Measurements from ENCODE around the gene PTPN14.

Gene PTPN14

DNA sequence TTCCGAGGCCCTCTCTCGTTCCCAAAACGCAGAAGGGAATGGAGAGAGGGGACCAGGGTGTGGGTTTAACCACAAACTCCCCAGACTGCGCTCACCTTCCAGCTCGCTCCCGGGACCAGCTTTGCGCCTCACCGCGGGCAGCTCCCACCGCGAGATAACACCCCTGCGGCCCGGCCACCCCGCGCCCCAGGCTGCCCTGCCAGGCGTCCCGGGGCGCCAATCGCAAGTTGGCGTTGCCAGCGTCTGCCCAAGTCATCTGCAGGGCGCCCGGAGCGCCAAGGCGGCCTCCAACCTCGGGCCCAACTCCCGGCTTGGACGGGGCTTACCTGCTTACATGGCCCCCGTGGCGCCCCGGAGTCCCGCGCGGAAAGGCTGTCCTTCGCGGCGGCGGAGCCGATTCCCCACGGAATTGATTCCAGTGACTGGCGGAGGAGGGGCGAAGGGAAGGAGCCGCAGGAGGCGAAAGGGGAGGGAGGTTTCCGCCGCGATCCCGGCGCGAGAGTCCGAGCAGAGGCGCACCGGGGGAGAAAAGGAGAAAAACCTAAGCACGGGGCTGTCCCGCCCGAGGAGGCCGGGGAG, 456 bp downstream of the PTPN14 start (continued):
- TF ChIP-seq, protein P1, sequence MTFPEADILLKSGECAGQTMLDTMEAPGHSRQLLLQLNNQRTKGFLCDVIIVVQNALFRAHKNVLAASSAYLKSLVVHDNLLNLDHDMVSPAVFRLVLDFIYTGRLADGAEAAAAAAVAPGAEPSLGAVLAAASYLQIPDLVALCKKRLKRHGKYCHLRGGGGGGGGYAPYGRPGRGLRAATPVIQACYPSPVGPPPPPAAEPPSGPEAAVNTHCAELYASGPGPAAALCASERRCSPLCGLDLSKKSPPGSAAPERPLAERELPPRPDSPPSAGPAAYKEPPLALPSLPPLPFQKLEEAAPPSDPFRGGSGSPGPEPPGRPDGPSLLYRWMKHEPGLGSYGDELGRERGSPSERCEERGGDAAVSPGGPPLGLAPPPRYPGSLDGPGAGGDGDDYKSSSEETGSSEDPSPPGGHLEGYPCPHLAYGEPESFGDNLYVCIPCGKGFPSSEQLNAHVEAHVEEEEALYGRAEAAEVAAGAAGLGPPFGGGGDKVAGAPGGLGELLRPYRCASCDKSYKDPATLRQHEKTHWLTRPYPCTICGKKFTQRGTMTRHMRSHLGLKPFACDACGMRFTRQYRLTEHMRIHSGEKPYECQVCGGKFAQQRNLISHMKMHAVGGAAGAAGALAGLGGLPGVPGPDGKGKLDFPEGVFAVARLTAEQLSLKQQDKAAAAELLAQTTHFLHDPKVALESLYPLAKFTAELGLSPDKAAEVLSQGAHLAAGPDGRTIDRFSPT (tag by site-specific recombination; IDR thresholded peaks at IDR 0.05) = peak; percentile 82; the same call in 1 of the 2 replicates
- no peak for TF ChIP-seq TCF7L2 (IDR thresholded peaks at IDR 0.05; ENCODE audit: borderline replicate concordance, low read depth, low read length)
- TF ChIP-seq ZNF600 (tag by site-specific recombination; IDR thresholded peaks at IDR 0.05) = no peak; the same call in 1 of the 2 replicates
- TF ChIP-seq, protein P2, sequence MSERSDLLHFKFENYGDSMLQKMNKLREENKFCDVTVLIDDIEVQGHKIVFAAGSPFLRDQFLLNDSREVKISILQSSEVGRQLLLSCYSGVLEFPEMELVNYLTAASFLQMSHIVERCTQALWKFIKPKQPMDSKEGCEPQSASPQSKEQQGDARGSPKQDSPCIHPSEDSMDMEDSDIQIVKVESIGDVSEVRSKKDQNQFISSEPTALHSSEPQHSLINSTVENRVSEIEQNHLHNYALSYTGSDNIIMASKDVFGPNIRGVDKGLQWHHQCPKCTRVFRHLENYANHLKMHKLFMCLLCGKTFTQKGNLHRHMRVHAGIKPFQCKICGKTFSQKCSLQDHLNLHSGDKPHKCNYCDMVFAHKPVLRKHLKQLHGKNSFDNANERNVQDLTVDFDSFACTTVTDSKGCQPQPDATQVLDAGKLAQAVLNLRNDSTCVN (tag by site-specific recombination; optimal IDR thresholded peaks at IDR 0.05) = peak; percentile 73
- peak; percentile 72 for TF ChIP-seq GLIS2 (tag by site-specific recombination; IDR thresholded peaks at IDR 0.05)
- TF ChIP-seq ZBTB20 (tag by site-specific recombination; IDR thresholded peaks at IDR 0.05) = peak; percentile 95
- TF ChIP-seq ZNF776 (tag by site-specific recombination; IDR thresholded peaks at IDR 0.05; ENCODE audit: borderline replicate concordance) = no peak
- TF ChIP-seq ZNF747 (tag by site-specific recombination; IDR thresholded peaks at IDR 0.05) = no peak
- peak; percentile 84 for TF ChIP-seq ZBTB17 (tag by site-specific recombination; IDR thresholded peaks at IDR 0.05)
- no peak for TF ChIP-seq ZNF626 (tag by site-specific recombination; IDR thresholded peaks at IDR 0.05)
- TF ChIP-seq ZIC2 (tag by site-specific recombination; IDR thresholded peaks at IDR 0.05) = peak; percentile 96
- TF ChIP-seq, protein P3, sequence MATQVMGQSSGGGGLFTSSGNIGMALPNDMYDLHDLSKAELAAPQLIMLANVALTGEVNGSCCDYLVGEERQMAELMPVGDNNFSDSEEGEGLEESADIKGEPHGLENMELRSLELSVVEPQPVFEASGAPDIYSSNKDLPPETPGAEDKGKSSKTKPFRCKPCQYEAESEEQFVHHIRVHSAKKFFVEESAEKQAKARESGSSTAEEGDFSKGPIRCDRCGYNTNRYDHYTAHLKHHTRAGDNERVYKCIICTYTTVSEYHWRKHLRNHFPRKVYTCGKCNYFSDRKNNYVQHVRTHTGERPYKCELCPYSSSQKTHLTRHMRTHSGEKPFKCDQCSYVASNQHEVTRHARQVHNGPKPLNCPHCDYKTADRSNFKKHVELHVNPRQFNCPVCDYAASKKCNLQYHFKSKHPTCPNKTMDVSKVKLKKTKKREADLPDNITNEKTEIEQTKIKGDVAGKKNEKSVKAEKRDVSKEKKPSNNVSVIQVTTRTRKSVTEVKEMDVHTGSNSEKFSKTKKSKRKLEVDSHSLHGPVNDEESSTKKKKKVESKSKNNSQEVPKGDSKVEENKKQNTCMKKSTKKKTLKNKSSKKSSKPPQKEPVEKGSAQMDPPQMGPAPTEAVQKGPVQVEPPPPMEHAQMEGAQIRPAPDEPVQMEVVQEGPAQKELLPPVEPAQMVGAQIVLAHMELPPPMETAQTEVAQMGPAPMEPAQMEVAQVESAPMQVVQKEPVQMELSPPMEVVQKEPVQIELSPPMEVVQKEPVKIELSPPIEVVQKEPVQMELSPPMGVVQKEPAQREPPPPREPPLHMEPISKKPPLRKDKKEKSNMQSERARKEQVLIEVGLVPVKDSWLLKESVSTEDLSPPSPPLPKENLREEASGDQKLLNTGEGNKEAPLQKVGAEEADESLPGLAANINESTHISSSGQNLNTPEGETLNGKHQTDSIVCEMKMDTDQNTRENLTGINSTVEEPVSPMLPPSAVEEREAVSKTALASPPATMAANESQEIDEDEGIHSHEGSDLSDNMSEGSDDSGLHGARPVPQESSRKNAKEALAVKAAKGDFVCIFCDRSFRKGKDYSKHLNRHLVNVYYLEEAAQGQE (tag by site-specific recombination; IDR thresholded peaks at IDR 0.05) = peak; percentile 26; the same call in 1 of the 2 replicates
- no peak for TF ChIP-seq ZNF354C (tag by site-specific recombination; IDR thresholded peaks at IDR 0.05; ENCODE audit: borderline replicate concordance, low read depth)
- TF ChIP-seq RBAK (tag by site-specific recombination; IDR thresholded peaks at IDR 0.05) = no peak

DNA sequence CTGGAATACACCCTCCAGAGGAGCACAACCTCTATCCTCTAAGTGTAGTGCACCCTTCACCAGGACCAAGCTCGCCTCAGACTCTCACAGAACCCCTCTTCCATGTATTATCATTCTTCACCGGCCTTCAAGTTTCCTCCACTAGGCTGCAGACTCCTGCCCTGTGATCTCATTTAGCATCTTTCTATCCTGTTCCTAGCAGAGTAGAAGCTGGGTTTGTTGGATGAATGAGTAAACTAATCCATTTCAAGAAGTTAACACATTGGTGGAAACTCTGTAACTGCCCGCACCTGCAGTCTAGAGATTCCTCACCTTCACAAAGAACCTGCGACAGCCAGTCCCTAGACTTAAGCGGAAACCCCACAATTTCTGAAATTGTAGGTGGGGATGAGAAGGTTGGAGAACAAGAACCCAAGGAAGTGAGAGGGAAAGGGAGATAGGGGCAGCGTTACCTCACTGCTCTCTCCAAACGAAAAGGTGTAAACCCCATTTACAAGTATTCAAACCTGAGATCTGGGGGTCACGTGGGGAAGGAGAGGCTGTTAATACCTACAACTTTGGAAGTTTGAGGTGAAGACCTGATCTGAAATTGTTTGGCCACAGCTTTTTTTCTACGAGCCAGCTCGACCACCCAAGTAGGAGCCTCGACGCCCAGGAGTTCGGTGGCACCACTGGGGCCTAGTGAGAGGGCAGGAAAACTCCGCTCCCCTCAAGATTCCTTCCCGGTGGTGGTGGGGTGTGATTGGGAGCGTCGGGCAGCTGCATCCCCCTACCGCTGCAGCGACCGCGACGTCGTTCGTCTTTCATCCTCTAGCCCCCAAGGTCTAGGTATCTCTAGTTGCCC, 1.2 kb downstream of the PTPN14 start:
- POLR2A ChIA-PET = interaction anchor here (0.9 to 1.9 kb wide), 5 partner anchors 10 to 154 kb away, joined by 3 to 6 read pairs (median 5); no protein-coding TSS in a partner anchor
- peak overlapping the region; percentile 94 for H3K27ac ChIP-seq (ENCODE audit: extremely low read depth, low read depth, low read length)
- no peaks in the 10 kb centered on the region for H3K9me3 ChIP-seq (ENCODE audit: control insufficient read depth, insufficient read depth, low read depth, low read length)
- H3K36me3 ChIP-seq (ENCODE audit: control insufficient read depth in 2 of 2, insufficient read depth in 1 of 2, low read length in 2 of 2) = no peaks in the 10 kb centered on the region
- CTCF ChIA-PET = interaction anchor here (0.6 to 2.9 kb wide), 9 partner anchors 9 to 225 kb away, joined by 3 to 8 read pairs (median 3); no protein-coding TSS in a partner anchor
- H3K4me1 ChIP-seq (ENCODE audit: control insufficient read depth, insufficient read depth, low read length) = peaks cover 10% of the 10 kb centered on the region
- peak overlapping the region; percentile 94 for H3K4me3 ChIP-seq (ENCODE audit: low read depth, low read length)
- TF ChIP-seq, protein P4, sequence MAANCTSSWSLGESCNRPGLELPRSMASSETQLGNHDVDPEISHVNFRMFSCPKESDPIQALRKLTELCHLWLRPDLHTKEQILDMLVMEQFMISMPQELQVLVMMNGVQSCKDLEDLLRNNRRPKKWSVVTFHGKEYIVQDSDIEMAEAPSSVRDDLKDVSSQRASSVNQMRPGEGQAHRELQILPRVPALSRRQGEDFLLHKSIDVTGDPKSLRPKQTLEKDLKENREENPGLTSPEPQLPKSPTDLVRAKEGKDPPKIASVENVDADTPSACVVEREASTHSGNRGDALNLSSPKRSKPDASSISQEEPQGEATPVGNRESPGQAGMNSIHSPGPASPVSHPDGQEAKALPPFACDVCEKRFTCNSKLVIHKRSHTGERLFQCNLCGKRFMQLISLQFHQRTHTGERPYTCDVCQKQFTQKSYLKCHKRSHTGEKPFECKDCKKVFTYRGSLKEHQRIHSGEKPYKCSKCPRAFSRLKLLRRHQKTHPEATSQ (tag by site-specific recombination; IDR thresholded peaks at IDR 0.05) = no peak
- TF ChIP-seq, protein P5, sequence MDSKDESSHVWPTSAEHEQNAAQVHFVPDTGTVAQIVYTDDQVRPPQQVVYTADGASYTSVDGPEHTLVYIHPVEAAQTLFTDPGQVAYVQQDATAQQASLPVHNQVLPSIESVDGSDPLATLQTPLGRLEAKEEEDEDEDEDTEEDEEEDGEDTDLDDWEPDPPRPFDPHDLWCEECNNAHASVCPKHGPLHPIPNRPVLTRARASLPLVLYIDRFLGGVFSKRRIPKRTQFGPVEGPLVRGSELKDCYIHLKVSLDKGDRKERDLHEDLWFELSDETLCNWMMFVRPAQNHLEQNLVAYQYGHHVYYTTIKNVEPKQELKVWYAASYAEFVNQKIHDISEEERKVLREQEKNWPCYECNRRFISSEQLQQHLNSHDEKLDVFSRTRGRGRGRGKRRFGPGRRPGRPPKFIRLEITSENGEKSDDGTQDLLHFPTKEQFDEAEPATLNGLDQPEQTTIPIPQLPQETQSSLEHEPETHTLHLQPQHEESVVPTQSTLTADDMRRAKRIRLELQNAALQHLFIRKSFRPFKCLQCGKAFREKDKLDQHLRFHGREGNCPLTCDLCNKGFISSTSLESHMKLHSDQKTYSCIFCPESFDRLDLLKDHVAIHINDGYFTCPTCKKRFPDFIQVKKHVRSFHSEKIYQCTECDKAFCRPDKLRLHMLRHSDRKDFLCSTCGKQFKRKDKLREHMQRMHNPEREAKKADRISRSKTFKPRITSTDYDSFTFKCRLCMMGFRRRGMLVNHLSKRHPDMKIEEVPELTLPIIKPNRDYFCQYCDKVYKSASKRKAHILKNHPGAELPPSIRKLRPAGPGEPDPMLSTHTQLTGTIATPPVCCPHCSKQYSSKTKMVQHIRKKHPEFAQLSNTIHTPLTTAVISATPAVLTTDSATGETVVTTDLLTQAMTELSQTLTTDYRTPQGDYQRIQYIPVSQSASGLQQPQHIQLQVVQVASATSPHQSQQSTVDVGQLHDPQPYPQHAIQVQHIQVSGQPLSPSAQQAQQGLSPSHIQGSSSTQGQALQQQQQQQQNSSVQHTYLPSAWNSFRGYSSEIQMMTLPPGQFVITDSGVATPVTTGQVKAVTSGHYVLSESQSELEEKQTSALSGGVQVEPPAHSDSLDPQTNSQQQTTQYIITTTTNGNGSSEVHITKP (tag by site-specific recombination; IDR thresholded peaks at IDR 0.05) = no peak
- TF ChIP-seq KLF10 (tag by site-specific recombination; IDR thresholded peaks at IDR 0.05) (no peak), ZNF174 (tag by site-specific recombination; IDR thresholded peaks at IDR 0.05) (no peak), ZNF341 (tag by site-specific recombination; IDR thresholded peaks at IDR 0.05; ENCODE audit: low read depth) (no peak), REPIN1 (tag by site-specific recombination; IDR thresholded peaks at IDR 0.05; ENCODE audit: low read depth) (no peak)
- TF ChIP-seq, protein P6, sequence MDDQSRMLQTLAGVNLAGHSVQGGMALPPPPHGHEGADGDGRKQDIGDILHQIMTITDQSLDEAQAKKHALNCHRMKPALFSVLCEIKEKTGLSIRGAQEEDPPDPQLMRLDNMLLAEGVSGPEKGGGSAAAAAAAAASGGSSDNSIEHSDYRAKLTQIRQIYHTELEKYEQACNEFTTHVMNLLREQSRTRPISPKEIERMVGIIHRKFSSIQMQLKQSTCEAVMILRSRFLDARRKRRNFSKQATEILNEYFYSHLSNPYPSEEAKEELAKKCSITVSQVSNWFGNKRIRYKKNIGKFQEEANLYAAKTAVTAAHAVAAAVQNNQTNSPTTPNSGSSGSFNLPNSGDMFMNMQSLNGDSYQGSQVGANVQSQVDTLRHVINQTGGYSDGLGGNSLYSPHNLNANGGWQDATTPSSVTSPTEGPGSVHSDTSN (CRISPR knock-in tag; IDR thresholded peaks at IDR 0.05) = no peak

All from HEK293 (cell line).